GM13977 (cell line): Measurements from ENCODE around the gene HMGN3.

Source experiments
- DNase-seq: peaks from one replicate; pipeline ENCODE4 v3.0.0; 2012; ENCODE audit warnings: low spot score
- CTCF ChIP-seq: IDR thresholded peaks from 2 replicates; pipeline ENCODE4 v1.5.1; 2012; ENCODE audit warnings: mild to moderate bottlenecking, control low read depth; ENCODE audit not compliant: insufficient read depth; ENCODE audit errors: extremely low read depth, missing control alignments
- in situ Hi-C: fragments of 300-500 bp; cut with MboI; formaldehyde crosslinking; loops from one replicate; pipeline ENCODE4 v1.12.0; 2022; ENCODE audit warnings: low sequenced_read_pairs, low pct_unique_long_range_greater_than_20kb, mixed read lengths, inconsistent platforms; ENCODE audit not compliant: unreplicated experiment

The HMGN3 gene

GRCh38 chr6:79249136-79249535, 14.7 kb upstream of the HMGN3 start:
- DNase-seq = no peak
- in situ Hi-C loops = no loop called here
- no peak for TF ChIP-seq CTCF

- in situ Hi-C loops = no loop called here
- no peak for TF ChIP-seq CTCF
- DNase-seq = peak; percentile 20
These were observed 12.4 kb upstream of the HMGN3 start for GRCh38 chr6:79246891-79247290.

- in situ Hi-C loops = no loop called here
These were observed 6.7 kb upstream of the HMGN3 start for GRCh38 chr6:79241228-79241627.

GRCh38 chr6:79240509-79240908, 6.0 kb upstream of the HMGN3 start:
- no peak for DNase-seq

More at GRCh38 chr6:79241228-79241627, 6.7 kb upstream of the HMGN3 start:
- no peak for DNase-seq
- no peak for TF ChIP-seq CTCF

GRCh38 chr6:79239536-79240168, 5.2 kb upstream of the HMGN3 start:
- no peak for TF ChIP-seq CTCF
- peak; percentile 18 for DNase-seq
- in situ Hi-C loops = no loop called here

More at GRCh38 chr6:79240509-79240908, 6.0 kb upstream of the HMGN3 start:
- in situ Hi-C loops = no loop called here
- TF ChIP-seq CTCF = no peak

- no peak for TF ChIP-seq CTCF
- no peak for DNase-seq
- in situ Hi-C loops = no loop called here
These were observed 4.4 kb upstream of the HMGN3 start for GRCh38 chr6:79238919-79239318.
